Measurements from ENCODE around the gene DNAH7.

DNAH7 gene

GRCh38 chr2:195766691-195767090, 301.9 kb downstream of the DNAH7 start:
- H3K4me3 ChIP-seq (ENCODE audit: low read length), result no peak overlapping the region
- no peak for DNase-seq (ENCODE audit: low read depth)
- TF ChIP-seq CTCF (conservative IDR thresholded peaks at IDR 0.05; ENCODE audit: low read depth, low read length), result no peak

GRCh38 chr2:195763866-195764265, 304.8 kb downstream of the DNAH7 start:
- DNase-seq (ENCODE audit: low read depth), result no peak
- TF ChIP-seq CTCF (conservative IDR thresholded peaks at IDR 0.05; ENCODE audit: low read depth, low read length), result no peak
- no peak overlapping the region for H3K4me3 ChIP-seq (ENCODE audit: low read length)

- DNase-seq (ENCODE audit: low read depth), result no peak
- TF ChIP-seq CTCF (conservative IDR thresholded peaks at IDR 0.05; ENCODE audit: low read depth, low read length), result no peak
- no peak overlapping the region for H3K4me3 ChIP-seq (ENCODE audit: low read length)
Measured at GRCh38 chr2:195759877-195760276, 308.8 kb downstream of the DNAH7 start.

GRCh38 chr2:195758846-195759245, 309.8 kb downstream of the DNAH7 start:
- no peak for TF ChIP-seq CTCF (conservative IDR thresholded peaks at IDR 0.05; ENCODE audit: low read depth, low read length)
- no peak overlapping the region for H3K4me3 ChIP-seq (ENCODE audit: low read length)
- no peak for DNase-seq (ENCODE audit: low read depth)

- TF ChIP-seq CTCF (conservative IDR thresholded peaks at IDR 0.05; ENCODE audit: low read depth, low read length), result no peak
- no peak for DNase-seq (ENCODE audit: low read depth)
Measured at GRCh38 chr2:195756218-195756942, 312.3 kb downstream of the DNAH7 start.

GRCh38 chr2:195741191-195741590, 327.4 kb downstream of the DNAH7 start:
- H3K4me3 ChIP-seq (ENCODE audit: low read length), result no peak overlapping the region
- no peak for DNase-seq (ENCODE audit: low read depth)
- no peak for TF ChIP-seq CTCF (conservative IDR thresholded peaks at IDR 0.05; ENCODE audit: low read depth, low read length)

More at GRCh38 chr2:195756218-195756942, 312.3 kb downstream of the DNAH7 start:
- no peak overlapping the region for H3K4me3 ChIP-seq (ENCODE audit: low read length)

Measured in retinal pigment epithelial cell (primary cell).